Cardiac septum (tissue), 1 donor: ENCODE measurements around the gene CHST11. TPM values are rescaled to one million over a fixed set of nuclear protein-coding genes. Genes with fewer than 3 reads are reported as not detected.
A peak's percentile ranks its signal among the peaks of the same experiment; 100 is the strongest.

Experiments
- DNase-seq: peaks from one replicate; pipeline ENCODE4 v3.0.0-alpha.2; 2020; ENCODE audit warnings: low spot score
- intact Hi-C: fragments of 100-400 bp; cut with DNase I; formaldehyde crosslinking; loops from one replicate; pipeline ENCODE4 v1.14.0; 2022
- total RNA-seq: library from RNA; stranded (reverse); fragmentation: NEBNext Ultra II Directional; extraction: Animal tissue kit (Norgen Biotek cat#: 25700); gene quantifications from one replicate; pipeline ENCODE4 v1.2.1, GENCODE V29; 2021
- donor health status: DM: no; HTN: no; CAD: no.

CHST11 gene
- total RNA-seq, 1 donor from 2014 or later = 6.1 TPM

DNA sequence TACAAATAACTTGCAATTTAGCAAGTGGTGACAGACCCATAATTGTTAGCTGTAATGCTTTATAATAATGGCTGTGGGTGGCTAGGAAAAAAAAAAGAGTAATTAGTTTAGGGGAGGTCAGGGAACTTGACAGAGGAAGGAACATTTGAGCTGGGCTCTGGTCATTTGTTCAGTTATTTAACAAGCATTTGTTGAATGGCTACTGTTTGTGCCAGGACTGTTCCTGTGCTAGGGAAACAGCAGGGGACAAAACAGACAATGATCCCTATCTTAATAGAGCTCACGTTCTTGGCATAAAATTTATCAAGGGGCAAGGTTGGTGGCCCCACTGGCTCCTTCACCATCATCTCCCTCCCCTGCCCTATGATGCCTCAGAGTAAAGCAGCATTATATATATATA is 18.5 kb downstream of the CHST11 start:
- intact Hi-C loops = no loop called here
- DNase-seq = no peak

DNA sequence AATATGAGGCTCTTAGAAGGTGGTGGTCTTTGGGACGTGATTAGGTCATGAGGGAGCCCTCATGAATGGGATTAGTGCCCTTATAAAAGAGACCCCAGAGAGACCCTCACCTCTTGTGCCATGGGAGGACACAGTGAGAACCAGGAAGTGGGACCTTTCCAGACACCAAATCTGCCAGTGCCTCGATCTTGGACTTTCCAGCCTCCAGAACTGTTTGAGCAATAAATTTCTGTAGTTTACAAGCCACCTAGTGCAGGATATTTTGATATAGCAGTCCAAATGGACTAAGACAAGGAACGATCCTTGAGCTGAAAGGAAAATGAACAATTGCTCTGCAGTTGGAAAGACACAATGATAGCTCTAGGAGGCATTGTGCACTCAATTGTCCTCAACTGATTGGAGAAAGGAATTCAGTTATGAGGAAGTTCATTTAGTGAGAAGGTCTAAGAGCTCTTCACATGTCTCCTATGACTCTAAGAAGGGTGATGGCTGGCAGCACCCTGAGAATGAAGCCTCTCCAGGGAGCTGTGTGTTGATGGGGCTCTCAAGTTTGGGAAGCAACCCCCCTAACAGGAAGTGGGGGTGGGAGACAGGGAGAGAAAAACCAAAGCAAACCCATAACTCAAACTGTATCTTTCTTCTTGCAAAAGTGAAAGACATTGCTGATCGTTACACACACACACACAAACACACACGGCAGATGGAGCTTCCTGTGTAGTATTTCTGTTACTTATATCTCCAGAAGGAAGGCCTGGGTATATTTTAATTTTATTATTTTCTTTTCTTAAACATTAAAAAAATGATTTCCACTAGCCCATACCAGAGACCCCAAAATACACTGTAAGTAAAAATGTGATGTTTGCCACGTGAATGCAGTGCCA is 21.0 kb downstream of the CHST11 start:
- DNase-seq = no peak
- intact Hi-C loops = no loop called here

DNA sequence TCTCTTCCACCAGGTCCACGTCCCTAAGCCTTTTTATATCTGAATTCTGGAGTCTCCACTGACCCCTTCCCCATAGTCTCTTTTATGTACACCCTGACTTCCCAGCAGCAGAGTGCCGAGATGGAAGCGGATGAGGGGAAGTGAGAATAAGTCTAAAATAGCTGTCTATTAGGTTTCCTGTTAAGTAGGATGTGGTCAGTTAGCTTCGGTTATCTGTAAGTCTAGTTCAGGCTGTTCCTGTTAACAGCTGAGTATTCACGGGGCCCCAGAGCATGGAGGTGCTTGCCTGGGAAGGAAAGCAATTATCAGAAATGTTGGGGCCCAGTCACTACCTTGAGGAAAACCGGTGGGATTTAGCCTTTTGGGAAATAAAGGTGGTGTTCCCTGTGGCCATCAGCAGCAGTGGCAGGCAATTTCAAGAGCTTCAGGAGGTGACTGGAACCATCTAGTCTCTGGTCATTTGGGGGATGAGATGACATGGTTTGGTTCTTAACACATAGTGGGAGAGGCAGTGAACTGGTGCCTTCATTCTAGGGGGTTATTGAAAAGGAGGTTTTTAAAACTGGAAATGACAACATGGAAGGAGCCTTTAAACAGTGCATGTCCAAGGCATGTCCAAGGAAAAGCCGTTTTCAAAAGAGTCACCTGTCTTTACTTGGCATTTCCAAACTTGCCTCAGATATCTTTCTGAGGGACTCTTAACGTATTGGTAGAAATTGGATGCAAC is 21.8 kb downstream of the CHST11 start:
- DNase-seq = no peak
- intact Hi-C loops = no loop called here

DNA sequence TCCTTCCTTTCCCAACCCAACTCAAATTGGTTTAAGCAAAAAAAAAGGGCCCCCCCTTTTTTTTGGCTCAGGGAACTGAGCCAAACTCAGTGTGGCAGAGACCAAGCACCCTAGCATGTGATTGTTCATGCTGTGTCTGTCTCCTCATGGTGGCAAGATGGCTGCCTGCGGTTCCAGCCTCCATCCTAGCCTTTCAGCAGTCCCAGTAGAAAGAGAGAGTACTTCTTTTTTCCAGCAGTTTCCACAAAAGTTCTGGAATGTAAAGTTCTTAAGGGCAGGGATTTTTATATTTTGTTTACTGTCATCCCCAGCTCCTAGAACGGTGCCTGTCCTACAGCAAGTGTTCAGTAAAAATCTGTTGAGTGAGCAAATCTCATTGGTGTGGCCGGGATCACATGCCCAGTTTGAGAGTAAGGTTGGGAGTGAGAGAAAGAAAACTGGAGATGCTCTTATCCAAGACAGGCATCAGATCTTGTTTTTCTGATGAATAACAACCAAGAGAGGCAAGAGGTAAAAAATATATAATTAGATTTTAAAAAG is 22.4 kb downstream of the CHST11 start:
- intact Hi-C loops = no loop called here
- DNase-seq = no peak

DNA sequence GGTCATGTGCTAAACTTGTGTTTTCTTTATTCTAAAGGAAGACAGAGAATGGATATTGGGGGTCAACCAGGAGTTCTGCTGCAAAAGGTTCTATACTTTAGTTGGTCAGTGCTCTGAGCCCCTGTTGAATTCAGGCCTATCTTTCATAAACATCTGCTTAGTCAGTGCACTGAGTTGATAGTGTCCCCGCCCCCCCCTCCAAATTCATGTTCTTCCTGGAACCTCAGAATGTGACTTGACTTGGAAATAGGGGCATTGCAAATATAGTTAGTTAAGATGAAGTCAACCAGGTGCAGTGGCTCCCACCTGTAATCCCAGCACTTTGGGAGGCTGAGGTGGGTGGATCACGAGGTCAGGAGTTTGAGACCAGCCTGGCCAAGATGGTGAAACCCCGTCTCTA is 23.3 kb downstream of the CHST11 start:
- intact Hi-C loops = no loop called here
- no peak for DNase-seq

DNA sequence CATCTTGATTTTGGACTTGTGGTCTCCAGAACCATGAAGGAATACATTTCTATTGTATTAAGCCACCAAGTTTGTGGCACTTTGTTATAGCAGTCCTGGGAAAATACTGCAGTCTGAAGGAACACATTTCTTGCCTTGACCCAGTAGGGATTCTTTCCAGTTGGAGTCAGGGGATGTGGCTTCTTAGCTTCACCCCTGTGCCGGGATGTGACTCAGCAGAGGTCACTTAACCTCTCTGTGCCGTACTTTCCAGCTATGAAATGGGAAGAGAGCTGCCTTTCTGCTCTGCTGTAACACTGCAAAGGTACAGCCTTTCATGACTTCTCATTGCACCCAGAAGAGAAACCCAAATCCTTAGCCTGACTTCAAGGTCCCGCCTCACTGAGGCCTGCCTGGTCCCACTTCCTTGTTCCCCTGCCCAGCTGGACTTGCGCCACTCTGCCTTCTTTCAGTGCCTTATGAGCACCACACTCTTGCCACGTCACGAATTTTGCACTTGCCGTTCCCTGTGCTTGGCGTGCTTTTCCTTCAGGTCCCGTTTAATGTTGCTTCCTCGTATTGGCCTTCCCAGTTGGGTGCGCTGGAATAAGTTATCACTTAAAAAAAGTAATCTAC is 24.2 kb downstream of the CHST11 start:
- DNase-seq = peak; percentile 87
- intact Hi-C loops = no loop called here

DNA sequence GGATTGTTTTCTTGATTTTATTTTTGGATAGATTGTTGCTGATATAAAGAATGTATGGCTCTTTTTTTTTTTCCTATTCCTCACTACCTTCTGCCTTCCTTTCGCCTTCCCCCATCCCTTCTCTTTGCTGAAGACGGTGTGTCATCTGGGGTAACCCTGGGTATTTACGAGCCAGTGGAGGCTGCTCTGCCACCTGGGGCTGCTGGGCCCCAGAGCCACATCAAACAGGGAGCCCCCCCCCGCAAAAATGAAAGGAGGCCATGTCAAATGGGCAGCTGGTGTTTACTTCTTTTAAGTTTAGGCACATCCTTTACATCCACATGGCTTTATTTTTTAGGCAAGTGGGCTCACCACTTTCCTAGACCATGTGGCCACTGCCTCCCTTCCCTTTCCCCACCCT is 25.4 kb downstream of the CHST11 start:
- no peak for DNase-seq
- intact Hi-C loops = no loop called here

DNA sequence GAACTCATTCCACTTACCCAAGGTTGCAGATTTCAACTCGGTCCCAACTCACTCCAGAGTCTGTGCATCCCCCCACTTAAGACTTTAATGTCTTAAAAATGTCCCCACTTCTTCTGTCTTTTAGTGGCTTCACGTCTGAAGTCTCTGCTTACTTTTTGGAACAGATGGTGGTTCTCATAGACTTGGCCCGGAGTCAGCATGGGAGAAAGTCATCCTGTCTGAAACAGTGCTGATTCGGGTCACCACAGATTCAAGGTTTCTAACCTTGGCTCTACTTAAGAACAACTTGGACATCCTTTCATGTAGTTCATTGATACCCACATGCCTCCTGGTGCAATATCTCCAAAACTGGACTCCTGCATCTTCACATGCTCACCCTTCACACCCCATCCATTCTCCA is 26.0 kb downstream of the CHST11 start:
- intact Hi-C loops = no loop called here
- DNase-seq = no peak

DNA sequence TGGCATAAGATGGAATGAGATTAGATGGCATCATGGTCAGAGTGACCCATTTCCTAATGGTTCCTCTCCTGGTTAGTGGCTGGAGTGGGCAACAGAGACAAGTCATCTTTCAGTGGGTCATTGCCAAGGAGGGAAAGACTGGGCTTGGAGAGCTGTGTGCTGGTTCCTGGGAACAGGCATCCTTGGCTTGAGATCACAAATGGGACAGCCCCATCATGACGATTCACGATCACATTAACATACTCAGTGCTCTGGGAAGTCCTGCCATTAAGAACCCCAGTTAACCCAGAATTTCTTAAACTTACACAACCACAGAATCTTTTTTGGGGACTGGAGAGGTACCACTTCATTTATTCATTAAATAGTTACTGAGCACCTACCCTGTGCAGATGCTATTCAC is 27.3 kb downstream of the CHST11 start:
- intact Hi-C loops = no loop called here
- no peak for DNase-seq

DNA sequence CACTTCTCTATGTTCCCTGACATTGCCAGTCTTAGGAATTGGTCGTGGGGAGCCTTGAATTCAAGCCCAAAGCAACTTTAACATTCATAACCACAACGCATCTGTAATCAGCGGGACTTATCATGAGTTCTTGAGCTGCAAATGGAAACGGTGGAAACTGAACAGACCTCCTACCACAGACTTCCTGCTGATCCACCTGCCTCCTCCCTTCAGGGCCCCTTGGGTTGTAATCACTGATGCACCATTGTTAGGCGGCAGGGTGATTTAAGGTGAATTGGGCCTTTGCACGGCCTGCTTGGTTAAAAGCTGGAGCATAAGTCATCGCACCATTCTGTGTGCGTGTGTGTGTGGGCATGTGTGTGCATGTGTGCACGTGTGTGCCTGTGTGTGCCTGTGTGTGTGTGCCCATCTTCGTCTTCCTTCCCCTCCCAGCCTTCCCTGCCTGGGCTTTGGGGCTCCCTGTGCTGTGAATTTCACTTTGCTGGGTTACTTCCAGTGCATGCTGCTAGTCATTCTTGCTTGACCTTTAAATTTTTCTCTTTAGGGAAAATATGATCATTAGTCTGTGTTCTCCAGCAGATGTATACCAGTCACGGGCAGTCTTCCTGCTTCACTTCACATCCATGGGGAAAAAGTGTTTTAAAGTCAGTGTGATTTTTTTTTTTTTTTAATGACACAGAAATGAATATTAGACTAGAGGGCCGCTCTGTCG is 29.1 kb downstream of the CHST11 start:
- no peak for DNase-seq
- intact Hi-C loops = no loop called here

DNA sequence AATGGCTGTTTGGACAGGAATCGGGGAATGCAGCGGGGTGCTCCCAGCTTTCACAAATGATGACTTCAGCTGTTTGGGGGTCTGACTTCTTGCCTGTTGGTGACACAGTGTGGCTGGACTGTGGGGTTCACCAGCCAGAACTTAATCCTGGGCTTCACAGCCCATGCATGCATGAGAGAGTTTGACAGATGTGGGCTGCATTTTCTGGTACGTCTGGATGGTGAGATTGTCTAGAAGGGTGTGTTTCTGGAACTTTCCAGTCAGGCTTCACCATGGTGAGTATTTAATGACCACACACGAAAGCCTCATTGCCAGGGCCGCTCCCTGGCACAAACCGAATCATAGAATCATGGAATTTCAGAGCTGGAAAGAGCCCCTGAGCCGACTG is 29.6 kb downstream of the CHST11 start:
- intact Hi-C loops = no loop called here

DNA sequence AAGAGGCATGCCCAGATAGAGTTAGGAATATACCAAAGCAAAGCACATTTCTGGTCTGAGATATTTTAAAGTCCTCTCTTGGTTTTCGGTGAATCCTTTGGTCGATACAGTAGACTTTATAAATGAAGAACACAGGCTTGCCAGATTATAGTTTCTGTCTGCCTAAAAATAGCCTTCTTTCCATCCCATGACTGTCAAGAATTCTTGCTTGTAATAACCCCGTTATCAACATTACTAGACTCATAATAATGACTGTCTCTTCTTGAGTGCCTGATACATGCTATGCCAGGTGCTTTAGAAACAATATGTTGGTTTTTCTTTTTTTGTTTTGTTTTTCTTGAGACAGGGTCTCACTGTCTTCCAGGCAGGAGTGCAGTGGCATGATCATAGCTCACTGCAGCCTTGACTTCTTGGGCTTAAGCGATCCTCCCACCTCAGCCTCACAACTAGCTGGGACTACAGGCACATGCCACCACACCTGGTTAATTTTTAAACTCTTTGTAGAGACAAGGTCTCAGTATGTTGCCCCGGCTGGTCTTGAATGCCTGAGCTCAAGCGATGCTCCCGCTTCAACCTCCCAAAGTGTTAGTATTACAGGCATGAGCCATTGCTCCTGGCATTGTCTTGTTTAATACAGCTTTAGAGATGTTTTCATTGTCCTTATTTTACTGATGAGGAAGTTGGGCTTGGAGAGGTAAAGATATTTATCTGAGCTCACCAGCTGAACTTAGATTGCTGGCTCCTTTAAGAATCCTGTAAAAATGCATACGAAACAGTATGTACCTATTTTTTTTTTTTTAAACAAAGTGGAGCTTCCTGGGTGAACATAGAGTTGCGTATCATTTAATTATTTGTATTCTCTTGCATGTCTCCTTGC is 30.4 kb downstream of the CHST11 start:
- intact Hi-C loops = no loop called here
- no peak for DNase-seq

More for the DNA sequence above, 29.6 kb downstream of the CHST11 start:
- no peak for DNase-seq

DNA sequence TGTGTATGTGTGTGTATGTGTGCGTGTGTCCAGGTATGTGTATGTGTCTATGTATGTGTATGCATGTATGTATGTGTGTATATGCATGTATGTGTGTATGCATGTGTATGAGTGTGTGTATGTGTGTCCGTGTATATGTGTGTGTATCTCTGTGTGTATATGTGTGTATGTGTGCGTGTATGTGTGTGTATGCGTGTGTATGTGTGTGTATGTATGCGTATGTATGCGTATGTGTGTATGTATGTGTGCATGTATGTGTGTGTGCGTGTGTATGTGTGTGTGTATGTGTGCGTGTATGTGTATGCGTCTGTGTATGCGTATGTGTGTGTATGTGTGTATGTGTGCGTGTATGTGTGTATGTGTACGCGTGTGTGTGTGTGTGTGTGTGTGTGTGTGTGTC is 31.6 kb downstream of the CHST11 start:
- no peak for DNase-seq
- intact Hi-C loops = no loop called here

DNA sequence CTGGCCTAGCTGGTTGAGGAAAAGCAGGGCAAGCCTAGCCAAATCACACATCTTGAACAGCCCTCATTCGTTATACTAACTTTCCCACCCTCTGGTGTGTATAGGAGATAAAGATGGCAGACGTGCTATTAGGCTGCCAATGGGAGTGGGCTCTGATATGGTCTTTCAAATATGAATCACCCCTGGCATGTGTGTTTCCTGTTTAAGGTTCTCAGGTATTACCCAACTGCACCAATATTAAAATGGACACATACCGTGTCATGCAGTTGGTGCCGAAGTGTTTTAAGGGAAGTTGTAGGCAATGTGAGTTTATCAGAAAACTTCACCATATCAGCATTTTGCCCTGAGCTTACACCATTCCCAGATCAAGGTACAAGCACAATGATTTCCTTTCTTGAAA is 33.4 kb downstream of the CHST11 start:
- no peak for DNase-seq

DNA sequence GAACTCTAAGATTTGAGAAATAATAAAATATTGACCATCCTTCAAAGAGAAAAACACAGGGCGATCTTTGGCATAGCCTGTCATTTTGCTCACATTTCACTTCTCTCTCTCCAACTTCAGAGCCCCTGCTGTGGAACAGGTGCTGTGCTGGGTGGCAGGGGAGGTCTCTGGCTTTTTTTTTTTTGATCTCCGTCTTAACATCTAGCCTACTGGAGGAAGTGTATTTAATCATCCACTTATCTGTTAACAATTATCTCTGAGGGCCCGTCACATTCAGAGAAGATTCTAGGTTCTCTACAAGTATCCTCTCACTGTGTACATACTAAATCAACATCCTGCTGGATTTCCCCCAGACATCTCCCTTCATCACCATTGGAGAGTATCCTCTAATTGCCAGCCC is 34.1 kb downstream of the CHST11 start:
- no peak for DNase-seq
- intact Hi-C loops = no loop called here

More for the DNA sequence above, 33.4 kb downstream of the CHST11 start:
- intact Hi-C loops = no loop called here

DNA sequence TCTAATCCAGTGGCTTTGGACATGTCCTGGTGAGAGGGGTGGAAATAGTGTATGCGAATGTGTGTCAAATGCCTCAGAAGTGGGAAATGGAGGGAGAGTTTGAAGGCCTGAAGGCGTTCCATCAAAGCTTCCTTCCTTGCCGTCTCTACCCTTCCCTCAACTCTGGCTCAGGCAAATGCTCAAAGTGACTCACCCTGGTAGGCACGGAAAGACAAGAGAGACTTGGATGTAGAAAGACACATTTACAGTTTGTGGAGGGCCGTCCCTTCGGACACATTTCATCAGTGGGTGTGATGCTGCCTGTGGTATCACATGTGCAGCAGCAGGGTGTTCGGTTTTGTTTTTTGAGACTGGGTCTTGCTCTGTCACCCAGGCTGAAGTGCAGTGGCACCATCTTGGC is 36.7 kb downstream of the CHST11 start:
- no peak for DNase-seq
- intact Hi-C loops = no loop called here

DNA sequence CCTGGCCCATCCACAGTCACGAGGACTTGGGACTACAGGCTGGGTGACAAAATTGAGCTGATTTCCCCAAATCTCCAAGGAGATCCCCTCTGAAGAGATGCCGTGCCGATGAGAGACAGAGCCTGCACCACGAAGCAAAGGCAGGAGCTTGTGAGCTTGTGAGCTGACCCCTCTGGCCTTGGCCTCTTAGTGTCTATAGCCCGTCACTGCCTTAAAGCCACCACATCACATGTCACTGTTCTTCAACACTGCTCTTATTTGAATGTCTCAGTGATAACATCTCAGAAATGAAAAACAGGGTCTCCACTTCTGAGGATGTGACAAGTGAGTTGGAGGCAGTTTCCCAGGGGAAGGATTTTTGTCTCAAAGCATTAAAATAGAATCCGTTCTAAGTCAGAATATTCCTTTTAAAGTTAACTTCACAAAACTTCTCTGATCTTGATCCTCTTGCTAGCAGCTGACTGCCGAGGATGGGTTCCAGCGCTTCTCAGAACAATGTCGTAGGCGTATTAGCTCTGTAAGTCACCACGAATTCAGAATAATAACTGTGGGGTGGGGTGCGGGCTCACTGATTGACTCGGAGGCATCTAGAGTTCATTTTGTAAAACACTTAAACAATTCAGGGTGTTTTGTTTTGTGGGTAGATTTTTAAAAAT is 37.5 kb downstream of the CHST11 start:
- no peak for DNase-seq
- intact Hi-C loops = no loop called here

DNA sequence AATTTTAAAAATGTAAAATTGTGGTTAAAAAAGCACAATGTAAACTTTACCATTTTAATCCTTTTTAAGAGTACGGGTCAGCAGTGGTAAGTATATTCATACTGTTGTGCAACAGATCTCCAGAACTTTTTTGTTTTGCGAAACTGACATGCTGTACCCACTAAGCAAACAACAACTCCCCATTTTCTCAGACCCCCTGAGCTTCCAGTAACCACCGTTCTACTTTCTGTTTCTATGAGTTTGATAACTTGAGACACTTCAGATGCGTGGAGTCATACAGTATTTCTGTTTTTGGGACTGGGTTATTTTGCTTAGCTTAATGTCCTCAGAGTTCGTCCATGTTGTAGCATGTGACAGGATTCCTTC is 38.0 kb downstream of the CHST11 start:
- DNase-seq = no peak
- intact Hi-C loops = no loop called here
